HepG2 (cell line): ENCODE data around the gene LBX2. TPM values are rescaled to one million over a fixed set of nuclear protein-coding genes. Genes with fewer than 3 reads are reported as not detected.

Experiments
- CBX5 ChIP-seq: sonication (generic); formaldehyde crosslinking; IDR thresholded peaks from 2 replicates; pipeline ENCODE4 v1.4.0; 2020; ENCODE audit warnings: missing genetic modification reagents, borderline replicate concordance
- CTCF ChIP-seq: sonication (generic); formaldehyde crosslinking; IDR thresholded peaks from 2 replicates; pipeline ENCODE4 v1.5.0; 2020; ENCODE audit warnings: mild to moderate bottlenecking, missing genetic modification reagents, moderate library complexity
- HMGXB4 ChIP-seq, 2 experiments: sonication (generic) in 1 of 2; formaldehyde crosslinking in 1 of 2; IDR thresholded peaks; 2 replicates each; pipeline versions ENCODE4 v1.4.0 to v1.6.1; 2018 to 2020; ENCODE audit warnings: missing genetic modification reagents in 2 of 2, borderline replicate concordance in 1 of 2, low read depth in 1 of 2, mild to moderate bottlenecking in 1 of 2, missing biosample characterization in 1 of 2
- HNRNPK ChIP-seq: fragments of 200-400 bp; formaldehyde crosslinking; IDR thresholded peaks from 2 replicates; pipeline ENCODE4 v1.6.1; 2018; ENCODE audit warnings: low read length, low read depth, moderate library complexity, mild to moderate bottlenecking; ENCODE audit not compliant: poor library complexity, severe bottlenecking
- MATR3 ChIP-seq: sonication (generic); formaldehyde crosslinking; IDR thresholded peaks from 2 replicates; pipeline ENCODE4 v1.4.0; 2020; ENCODE audit warnings: missing genetic modification reagents
- MTF1 ChIP-seq: sonication (generic); formaldehyde crosslinking; IDR thresholded peaks from 2 replicates; pipeline ENCODE4 v1.5.0; 2020; ENCODE audit warnings: missing genetic modification reagents
- PHF21A ChIP-seq: sonication (generic); formaldehyde crosslinking; IDR thresholded peaks from 2 replicates; pipeline ENCODE4 v1.5.0; 2020; ENCODE audit warnings: mild to moderate bottlenecking, missing genetic modification reagents
- RAD21 ChIP-seq: fragments of 450-650 bp; formaldehyde crosslinking; IDR thresholded peaks from 2 replicates; pipeline ENCODE4 v1.5.0; 2020; ENCODE audit warnings: mild to moderate bottlenecking
- SMARCC2 ChIP-seq: fragments of 450-650 bp; IDR thresholded peaks from 2 replicates; pipeline ENCODE4 v1.6.1; 2017; ENCODE audit warnings: antibody characterized with exemption, mild to moderate bottlenecking
- SOX13 ChIP-seq, 3 experiments: fragments of 450-650 bp in 1 of 3; sonication (generic) in 1 of 3; formaldehyde crosslinking in 1 of 3; IDR thresholded peaks in 2 of 3; conservative IDR thresholded peaks in 1 of 3; 2 replicates each; pipeline versions ENCODE4 v1.5.0 to v1.6.1; 2016 to 2020; ENCODE audit warnings: antibody characterized with exemption in 1 of 3, mild to moderate bottlenecking in 1 of 3, missing compliant biosample characterization in 1 of 3, missing genetic modification reagents in 1 of 3, moderate library complexity in 1 of 3
- TAF15 ChIP-seq: fragments of 200-400 bp; formaldehyde crosslinking; IDR thresholded peaks from one replicate; pipeline ENCODE4 v1.6.1; 2018; ENCODE audit warnings: mild to moderate bottlenecking, low read depth, low read length; ENCODE audit not compliant: poor library complexity, severe bottlenecking
- ZNF782 ChIP-seq: sonication (generic); formaldehyde crosslinking; IDR thresholded peaks from 2 replicates; pipeline ENCODE4 v1.4.0; 2020; ENCODE audit warnings: missing genetic modification reagents, mild to moderate bottlenecking, borderline replicate concordance
- ZNF891 ChIP-seq: sonication (generic); formaldehyde crosslinking; IDR thresholded peaks from 2 replicates; pipeline ENCODE4 v1.5.0; 2020; ENCODE audit warnings: mild to moderate bottlenecking, missing genetic modification reagents
- polyA plus RNA-seq, 8 experiments: library from polyadenylated mRNA; depleted of rRNA in 3 of 8; stranded (reverse) in 7 of 8; unstranded in 1 of 8; fragments of >200 nt; fragmentation: Illumina TruSeq in 4 of 8; extraction: Trizol in 4 of 8; gene quantifications; 2 replicates each; pipeline versions ENCODE4 v1.2.1 to v1.2.3, GENCODE V29; 2011 to 2016; ENCODE audit warnings: low read depth in 4 of 8, missing spikeins in 1 of 8, mixed read lengths in 1 of 8; ENCODE audit not compliant: insufficient read depth in 1 of 8
- total RNA-seq, 5 experiments: library from RNA; depleted of rRNA; stranded (reverse); fragments of >200 nt; fragmentation: Illumina TruSeq; extraction: Trizol; gene quantifications; 2 replicates each; pipeline ENCODE4 v1.2.3, GENCODE V29; 2016; ENCODE audit warnings: low read depth in 1 of 5

The LBX2 gene
- total and polyA plus RNA-seq, 2 of the 13 experiments (the other 11 are each of a cell fraction or from before 2014, with no cell fraction given) = 6.4 to 8.1 TPM

GRCh38 chr2:74474899-74475298 lies 24.5 kb downstream of the LBX2 start (continued):
- TF ChIP-seq CTCF (CRISPR knock-in tag) = peak; percentile 61
- TF ChIP-seq PHF21A (CRISPR knock-in tag) = no peak
- no peak for TF ChIP-seq HNRNPK
- TF ChIP-seq CBX5 (CRISPR knock-in tag) = no peak
- no peak for TF ChIP-seq MATR3 (CRISPR knock-in tag)
- TF ChIP-seq ZNF782 (CRISPR knock-in tag) = no peak
- no peak for TF ChIP-seq SOX13 (IDR thresholded peaks at IDR 0.05)
- no peak for TF ChIP-seq SOX13 (CRISPR knock-in tag; conservative IDR thresholded peaks at IDR 0.05 in 1 of 2, IDR thresholded peaks at IDR 0.05 in 1 of 2)
- TF ChIP-seq TAF15 = no peak
- 0 out of 4 replicates have a peak, but pooled peaks of 1 of the 2 experiments have one; percentile 47 for TF ChIP-seq HMGXB4 (CRISPR knock-in tag; IDR thresholded peaks at IDR 0.05; ENCODE audit: borderline replicate concordance in 1 of 2, low read depth in 1 of 2)
- TF ChIP-seq SMARCC2 = no peak
- TF ChIP-seq MTF1 (CRISPR knock-in tag) = no peak
- TF ChIP-seq ZNF891 = 0 out of 2 replicates have a peak, but pooled peaks have one; percentile 24
- TF ChIP-seq RAD21 (CRISPR knock-in tag) = 0 out of 2 replicates have a peak, but pooled peaks have one; percentile 30
